ENCODE results near the gene SLC25A21. TPM values are rescaled to one million over a fixed set of nuclear protein-coding genes. Genes with fewer than 3 reads are reported as not detected.

The SLC25A21 gene
- total and polyA plus RNA-seq, 2 of the 13 experiments (the other 11 are each of a cell fraction or from before 2014, with no cell fraction given): 1.9 to 2.9 TPM

GRCh38 chr14:36941783-36942521 lies 230.5 kb downstream of the SLC25A21 start (continued):
- TF ChIP-seq STAG1 (CRISPR knock-in tag; IDR thresholded peaks at IDR 0.05) (peak; percentile 98), RXRB (CRISPR knock-in tag; IDR thresholded peaks at IDR 0.05; ENCODE audit: borderline replicate concordance) (0 out of 2 replicates have a peak, but pooled peaks have one; percentile 10), ZNF337 (CRISPR knock-in tag; IDR thresholded peaks at IDR 0.05; ENCODE audit: borderline replicate concordance, low read depth) (peak; percentile 66; the same call in 1 of the 2 replicates), ZNF615 (CRISPR knock-in tag; IDR thresholded peaks at IDR 0.05; ENCODE audit: borderline replicate concordance) (0 out of 2 replicates have a peak, but pooled peaks have one; percentile 27), ZFP36 (IDR thresholded peaks at IDR 0.05; ENCODE audit: borderline replicate concordance, low read depth, low read length, partially characterized antibody) (peak; percentile 43), NCOA2 (CRISPR knock-in tag; IDR thresholded peaks at IDR 0.05) (0 out of 2 replicates have a peak, but pooled peaks have one; percentile 13), SMAD9 (CRISPR knock-in tag; IDR thresholded peaks at IDR 0.05) (no peak), CTCF (CRISPR knock-in tag; IDR thresholded peaks at IDR 0.05) (peak; percentile 97), SMAD3 (CRISPR knock-in tag; IDR thresholded peaks at IDR 0.05) (0 out of 2 replicates have a peak, but pooled peaks have one; percentile 33), NR2F6 (IDR thresholded peaks at IDR 0.05) (peak; percentile 21; the same call in 1 of the 2 replicates), NR2F6 (CRISPR knock-in tag; IDR thresholded peaks at IDR 0.05) (no peak), TEAD3 (CRISPR knock-in tag; optimal IDR thresholded peaks at IDR 0.05; ENCODE audit: borderline replicate concordance) (peak; percentile 21), HDAC6 (IDR thresholded peaks at IDR 0.05; ENCODE audit: low read depth, low read length) (peak; percentile 53; the same call in 1 of the 2 replicates)
